ENCODE results near the gene MYO18B.

The MYO18B gene

DNA sequence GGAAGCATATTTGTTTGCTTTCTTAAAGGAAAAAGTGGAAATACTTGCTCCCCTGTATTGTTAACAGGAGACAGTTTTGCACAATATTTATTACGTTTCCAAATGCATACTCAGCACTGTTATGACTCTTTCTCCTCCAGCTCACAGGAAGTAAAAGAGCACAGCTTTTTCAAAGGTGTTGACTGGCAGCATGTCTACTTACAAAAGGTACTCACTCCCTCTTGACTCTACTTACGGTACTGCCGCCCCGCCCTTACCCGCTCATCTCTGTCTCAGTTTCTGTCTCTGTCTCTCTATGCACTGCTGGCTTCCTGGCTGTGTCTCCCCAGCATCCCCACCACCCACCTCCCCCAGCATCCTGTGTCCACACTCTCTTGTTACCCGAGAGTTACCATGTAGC is 32.2 kb upstream of the MYO18B start:
- no peak for DNase-seq (ENCODE audit: low read depth in 1 of 2, low spot score in 1 of 2)
- Histone ChIP-seq H3K4me3 (replicated peaks; ENCODE audit: insufficient read depth, low read length) (no peak overlapping the region), H3K27me3 (ENCODE audit: insufficient read depth, poor library complexity, severe bottlenecking) (no peaks in the 10 kb centered on the region), H3K27ac (replicated peaks) (no peak overlapping the region)
- no peak for TF ChIP-seq POLR2AphosphoS5 (IDR thresholded peaks at IDR 0.05; ENCODE audit: low read depth)
- no peak for TF ChIP-seq REST (IDR thresholded peaks at IDR 0.05; ENCODE audit: insufficient replicate concordance, low read depth)
- TF ChIP-seq, protein P1, sequence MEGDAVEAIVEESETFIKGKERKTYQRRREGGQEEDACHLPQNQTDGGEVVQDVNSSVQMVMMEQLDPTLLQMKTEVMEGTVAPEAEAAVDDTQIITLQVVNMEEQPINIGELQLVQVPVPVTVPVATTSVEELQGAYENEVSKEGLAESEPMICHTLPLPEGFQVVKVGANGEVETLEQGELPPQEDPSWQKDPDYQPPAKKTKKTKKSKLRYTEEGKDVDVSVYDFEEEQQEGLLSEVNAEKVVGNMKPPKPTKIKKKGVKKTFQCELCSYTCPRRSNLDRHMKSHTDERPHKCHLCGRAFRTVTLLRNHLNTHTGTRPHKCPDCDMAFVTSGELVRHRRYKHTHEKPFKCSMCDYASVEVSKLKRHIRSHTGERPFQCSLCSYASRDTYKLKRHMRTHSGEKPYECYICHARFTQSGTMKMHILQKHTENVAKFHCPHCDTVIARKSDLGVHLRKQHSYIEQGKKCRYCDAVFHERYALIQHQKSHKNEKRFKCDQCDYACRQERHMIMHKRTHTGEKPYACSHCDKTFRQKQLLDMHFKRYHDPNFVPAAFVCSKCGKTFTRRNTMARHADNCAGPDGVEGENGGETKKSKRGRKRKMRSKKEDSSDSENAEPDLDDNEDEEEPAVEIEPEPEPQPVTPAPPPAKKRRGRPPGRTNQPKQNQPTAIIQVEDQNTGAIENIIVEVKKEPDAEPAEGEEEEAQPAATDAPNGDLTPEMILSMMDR (IDR thresholded peaks at IDR 0.05; ENCODE audit: insufficient read depth, low read length): no peak
- no peak for TF ChIP-seq GABPA (IDR thresholded peaks at IDR 0.05; ENCODE audit: low read depth)
- no peak for TF ChIP-seq SPI1 (IDR thresholded peaks at IDR 0.05; ENCODE audit: borderline replicate concordance, low read depth)

GRCh38 chr22:25710501-25710900 is 31.5 kb upstream of the MYO18B start:
- Histone ChIP-seq H3K27me3 (ENCODE audit: insufficient read depth, poor library complexity, severe bottlenecking) (no peaks in the 10 kb centered on the region), H3K27ac (replicated peaks) (no peak overlapping the region), H3K4me3 (replicated peaks; ENCODE audit: insufficient read depth, low read length) (no peak overlapping the region)
- TF ChIP-seq, protein P1 (IDR thresholded peaks at IDR 0.05; ENCODE audit: insufficient read depth, low read length): no peak
- no peak for TF ChIP-seq REST (IDR thresholded peaks at IDR 0.05; ENCODE audit: insufficient replicate concordance, low read depth)
- TF ChIP-seq POLR2AphosphoS5 (IDR thresholded peaks at IDR 0.05; ENCODE audit: low read depth): no peak
- no peak for TF ChIP-seq SPI1 (IDR thresholded peaks at IDR 0.05; ENCODE audit: borderline replicate concordance, low read depth)
- no peak for TF ChIP-seq GABPA (IDR thresholded peaks at IDR 0.05; ENCODE audit: low read depth)
- DNase-seq (ENCODE audit: low read depth in 1 of 2, low spot score in 1 of 2): no peak

GRCh38 chr22:25711491-25711890 is 30.5 kb upstream of the MYO18B start:
- H3K4me3 ChIP-seq (replicated peaks; ENCODE audit: insufficient read depth, low read length): no peak overlapping the region
- H3K27me3 ChIP-seq (ENCODE audit: insufficient read depth, poor library complexity, severe bottlenecking): no peaks in the 10 kb centered on the region
- TF ChIP-seq, protein P1 (IDR thresholded peaks at IDR 0.05; ENCODE audit: insufficient read depth, low read length): no peak
- TF ChIP-seq POLR2AphosphoS5 (IDR thresholded peaks at IDR 0.05; ENCODE audit: low read depth): no peak
- TF ChIP-seq REST (IDR thresholded peaks at IDR 0.05; ENCODE audit: insufficient replicate concordance, low read depth): no peak
- DNase-seq (ENCODE audit: low read depth in 1 of 2, low spot score in 1 of 2): no peak
- H3K27ac ChIP-seq (replicated peaks): no peak overlapping the region
